UCSD-AML1 (cell line): ENCODE data around the gene G6PC3.
"Not testable (repeated sequence)": the region's sequence is repeated elsewhere in the genome, so short reads cannot be mapped to it uniquely, and the experiment has no call there.

Experiments used
- DNase-seq: peaks from one replicate; lab custom pipeline; 2025; ENCODE audit not compliant: unreplicated experiment; lab: John Stamatoyannopoulos, UW

G6PC3 gene

DNA sequence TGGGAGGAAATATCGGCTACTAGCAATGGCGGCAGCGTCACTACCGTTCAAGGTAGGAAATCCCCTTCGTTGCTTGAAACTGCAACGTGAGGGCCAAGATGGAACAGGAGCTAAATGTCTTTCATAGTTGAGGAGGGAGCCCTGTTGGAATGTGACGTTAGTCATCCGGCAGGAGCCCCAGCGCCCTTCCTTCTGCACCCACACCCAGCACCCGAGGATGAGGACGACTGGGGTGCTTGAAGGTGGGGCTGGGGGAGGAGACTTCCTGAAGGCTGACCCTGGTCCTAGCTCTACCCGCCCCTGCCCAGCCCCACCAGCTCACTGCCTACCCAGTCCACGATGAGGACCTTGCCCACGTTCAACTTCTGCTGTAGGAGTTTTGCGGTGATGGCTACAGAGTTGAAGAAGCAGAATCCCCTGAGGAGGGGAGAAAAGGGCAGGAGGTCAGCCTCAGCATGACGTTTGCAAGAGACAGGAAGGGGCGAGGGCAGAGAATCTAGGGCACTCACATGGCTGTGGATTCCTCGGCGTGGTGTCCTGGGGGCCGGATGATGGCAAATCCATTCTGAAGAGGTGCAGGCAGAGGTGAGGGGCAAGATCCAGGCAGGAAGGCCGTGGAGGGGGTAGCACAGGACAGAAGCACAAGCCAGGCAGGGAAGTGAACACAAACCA is 11.9 kb downstream of the G6PC3 start:
- no peak for DNase-seq

DNA sequence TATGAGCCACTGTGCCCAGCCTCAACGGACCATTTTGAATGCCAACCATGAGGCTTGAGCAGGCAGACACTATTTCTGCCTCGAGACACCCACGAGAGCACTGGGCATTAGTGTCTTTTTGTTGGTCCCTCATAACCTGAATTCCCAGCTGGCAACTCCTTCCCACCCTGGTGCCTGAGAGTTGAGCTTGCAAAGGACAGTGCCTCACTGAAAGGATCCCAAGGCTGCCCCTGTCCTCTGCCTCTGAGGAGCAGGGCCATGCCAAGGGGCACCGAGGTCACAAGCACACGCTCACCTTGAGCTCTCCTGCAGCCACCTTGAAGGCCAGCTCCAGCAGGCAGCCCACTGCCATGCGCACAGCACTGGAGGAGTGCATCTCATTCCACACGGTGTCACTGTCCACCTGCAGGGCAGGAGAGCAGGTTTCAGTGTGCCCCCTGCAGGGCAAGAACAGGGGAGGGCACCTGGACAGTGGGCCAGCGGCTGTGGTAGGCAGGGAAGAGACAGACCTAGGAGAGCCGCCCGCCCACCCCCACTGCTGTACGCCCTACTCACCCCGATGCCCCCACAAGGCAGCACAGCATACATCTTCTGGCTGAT is 12.8 kb downstream of the G6PC3 start:
- peak; percentile 24 for DNase-seq

- peak; percentile 25 for DNase-seq
Measured at GRCh38 chr17:44084131-44084538, 13.6 kb downstream of the G6PC3 start.

- no peak for DNase-seq
Measured at GRCh38 chr17:44084921-44085320, 14.4 kb downstream of the G6PC3 start.

- no peak for DNase-seq
Measured at GRCh38 chr17:44085908-44086307, 15.4 kb downstream of the G6PC3 start.

GRCh38 chr17:44086364-44087311 is 16.1 kb downstream of the G6PC3 start:
- no peak for DNase-seq

DNA sequence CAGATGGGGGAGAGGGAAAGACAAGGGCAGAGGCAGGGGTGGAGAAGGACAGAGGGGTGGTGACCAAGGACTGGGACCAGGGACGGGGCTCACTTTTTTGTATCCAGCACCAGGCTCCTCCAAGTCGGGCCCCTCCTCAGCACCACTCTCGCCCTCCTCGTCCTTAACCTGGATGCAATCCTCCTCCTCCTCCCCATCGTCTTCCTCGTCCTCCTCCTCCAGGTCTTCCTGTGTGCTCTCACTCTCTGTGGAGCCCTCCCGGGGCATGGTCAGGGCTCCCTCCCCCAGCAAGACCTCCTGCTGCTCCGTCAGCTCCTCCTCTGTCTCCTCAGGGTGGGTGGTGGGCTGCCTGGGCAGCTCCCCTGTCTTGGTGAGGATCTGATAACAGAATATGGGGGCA is 16.8 kb downstream of the G6PC3 start:
- no peak for DNase-seq

DNA sequence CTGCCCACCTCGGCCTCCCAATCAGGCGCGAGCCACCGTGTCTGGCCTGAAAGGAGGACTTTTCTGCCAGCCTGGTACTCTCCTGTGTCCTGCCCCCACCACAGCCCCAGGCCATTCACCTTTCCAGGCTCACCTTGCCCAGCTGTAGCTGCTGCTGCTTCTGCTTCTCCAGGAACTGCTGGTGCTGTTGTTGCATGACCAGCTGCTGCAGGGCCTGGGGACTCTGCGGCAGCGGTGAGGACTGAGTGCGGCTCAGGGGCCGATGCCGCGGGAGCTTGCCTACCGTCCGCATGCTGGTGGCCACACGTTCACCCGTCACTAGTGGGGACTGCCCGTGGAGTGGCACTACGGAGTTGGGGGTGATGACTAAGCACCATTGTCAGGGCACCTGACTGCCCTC is 17.7 kb downstream of the G6PC3 start:
- DNase-seq: no peak

- DNase-seq: no peak
Measured at GRCh38 chr17:44091200-44091997, 20.9 kb downstream of the G6PC3 start.

DNA sequence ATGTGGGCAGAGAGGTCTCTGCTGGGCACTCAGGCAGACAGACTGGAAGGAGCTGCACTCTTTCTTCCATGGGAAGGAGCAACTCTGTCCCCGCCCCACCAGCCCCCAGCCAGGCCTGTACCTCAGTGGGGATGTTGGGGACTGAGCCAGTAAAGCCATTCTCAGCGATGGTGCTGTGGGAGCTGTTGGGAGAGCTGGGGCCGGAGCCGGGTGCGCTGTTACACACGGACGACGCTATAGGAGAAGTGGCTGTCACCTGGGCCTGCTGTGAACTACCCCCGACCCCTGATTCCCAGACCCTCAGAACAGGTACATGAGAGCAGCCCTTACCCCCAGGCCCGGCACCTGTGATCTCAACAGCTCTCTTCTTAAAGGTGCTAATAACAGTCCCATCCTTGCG is 21.5 kb downstream of the G6PC3 start:
- no peak for DNase-seq

- no peak for DNase-seq
Measured at GRCh38 chr17:44093231-44093900, 22.8 kb downstream of the G6PC3 start.

DNA sequence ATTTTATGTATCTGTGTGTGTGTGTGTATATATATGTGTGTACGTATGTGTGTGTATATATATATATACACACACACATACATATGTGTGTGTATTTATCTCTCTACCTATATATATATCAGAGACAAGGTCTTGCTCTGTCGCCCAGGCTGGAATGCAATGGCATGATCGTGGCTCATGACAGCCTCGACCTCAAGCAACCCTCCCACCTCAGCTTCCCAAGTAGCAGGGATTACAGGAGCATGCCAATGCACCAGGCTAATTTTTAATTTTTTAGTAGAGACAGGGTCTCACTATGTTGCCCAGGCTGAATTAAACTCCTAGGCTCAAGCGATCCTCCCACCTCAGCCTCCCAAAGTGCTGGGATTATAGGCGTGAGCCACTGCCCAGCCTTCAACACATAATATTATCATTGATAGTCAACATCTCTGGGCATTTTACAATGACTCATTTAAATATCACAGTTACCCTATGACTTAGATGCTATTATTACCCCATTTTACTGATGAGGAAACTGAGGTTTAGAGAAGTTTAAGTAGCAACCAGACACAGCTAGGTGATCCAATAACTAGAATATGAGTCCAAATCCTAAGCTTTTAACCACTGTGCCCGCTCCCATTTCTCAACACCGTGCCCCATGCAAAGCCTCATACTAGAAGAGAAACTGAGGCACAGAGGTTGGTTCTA is 24.3 kb downstream of the G6PC3 start:
- DNase-seq: no peak

GRCh38 chr17:44095388-44095646 is 24.8 kb downstream of the G6PC3 start:
- DNase-seq: no peak

DNA sequence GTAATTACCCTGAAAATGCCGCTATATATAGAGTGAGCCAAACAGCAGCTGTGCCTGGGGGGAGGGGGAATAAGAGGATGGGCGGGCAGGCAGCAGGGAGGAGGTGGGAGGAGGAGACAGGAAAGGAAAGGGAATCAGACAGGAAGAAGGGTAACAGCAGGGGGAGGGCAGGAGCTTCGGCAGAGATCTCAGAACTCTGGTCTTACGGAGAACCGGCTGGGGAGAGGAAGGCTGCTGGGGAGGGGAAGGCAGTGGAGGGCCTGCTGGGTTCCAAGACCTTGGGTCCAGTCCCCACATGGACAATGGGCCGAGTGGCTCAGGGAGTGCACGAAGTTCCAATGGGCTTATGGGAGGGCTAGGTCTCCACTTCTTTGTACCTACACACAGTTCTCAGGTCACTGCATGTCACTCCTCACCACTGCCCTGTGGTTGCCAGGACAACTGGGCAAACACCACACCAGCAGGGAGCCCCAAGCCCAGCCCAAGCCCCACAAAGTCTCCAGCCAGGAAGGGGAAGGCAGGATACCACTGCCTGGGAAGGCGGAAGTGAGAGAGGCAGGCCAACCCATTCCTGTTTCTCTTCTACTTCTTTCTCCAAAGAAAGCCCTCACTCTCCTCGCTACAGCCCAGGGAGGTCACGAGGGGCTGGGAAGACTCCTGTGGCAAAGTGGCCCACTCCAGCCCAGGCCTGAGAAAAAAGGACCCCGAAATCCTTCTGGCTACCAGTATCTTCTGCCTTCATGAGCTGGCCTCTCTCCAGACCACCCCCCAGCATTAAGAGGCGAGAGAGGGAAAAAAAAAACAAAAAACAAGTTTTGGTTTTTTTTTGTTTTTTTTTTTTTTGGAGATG is 25.3 kb downstream of the G6PC3 start:
- peak; percentile 92 for DNase-seq

DNA sequence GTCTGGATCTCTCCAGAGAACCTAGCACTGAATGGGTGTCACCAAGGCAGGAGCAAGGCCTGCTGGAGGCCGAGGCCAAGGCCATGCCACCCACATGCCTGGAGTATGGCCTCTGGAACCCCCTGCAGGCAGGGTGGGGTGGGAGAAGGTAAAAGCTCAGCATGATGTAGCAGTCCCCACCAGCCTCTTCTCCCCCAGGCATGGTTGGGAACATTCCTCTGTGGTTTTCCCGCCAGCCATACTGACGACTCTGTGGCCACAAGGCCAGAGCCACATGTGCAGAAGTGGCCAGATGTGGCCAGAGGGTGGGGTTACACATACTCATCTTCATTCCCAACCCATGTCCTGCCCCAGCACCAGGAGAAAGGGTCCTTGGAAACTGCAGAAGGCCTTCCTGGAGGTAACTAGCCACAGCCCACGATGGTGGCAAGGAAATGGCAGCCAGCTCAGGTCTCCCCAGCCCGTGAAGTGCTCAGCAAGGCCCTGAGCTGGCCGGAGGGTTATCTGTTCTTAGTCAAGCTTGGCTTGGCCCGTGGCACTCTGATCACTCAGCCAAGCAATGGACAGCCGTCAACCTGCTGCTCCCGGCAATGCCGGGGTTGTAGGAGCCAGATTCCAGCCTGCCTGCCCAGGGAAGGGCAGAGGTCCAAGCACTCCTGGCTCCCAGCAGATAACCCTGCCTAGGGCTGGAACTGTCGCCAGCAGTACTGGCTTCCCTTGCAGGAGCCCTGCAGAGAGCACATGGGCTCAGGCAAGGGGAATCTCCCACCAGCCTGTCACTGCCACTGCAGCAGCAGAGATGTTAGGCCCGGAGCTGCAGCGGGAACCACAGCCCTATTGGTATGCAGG is 26.8 kb downstream of the G6PC3 start:
- peak; percentile 47 for DNase-seq

DNA sequence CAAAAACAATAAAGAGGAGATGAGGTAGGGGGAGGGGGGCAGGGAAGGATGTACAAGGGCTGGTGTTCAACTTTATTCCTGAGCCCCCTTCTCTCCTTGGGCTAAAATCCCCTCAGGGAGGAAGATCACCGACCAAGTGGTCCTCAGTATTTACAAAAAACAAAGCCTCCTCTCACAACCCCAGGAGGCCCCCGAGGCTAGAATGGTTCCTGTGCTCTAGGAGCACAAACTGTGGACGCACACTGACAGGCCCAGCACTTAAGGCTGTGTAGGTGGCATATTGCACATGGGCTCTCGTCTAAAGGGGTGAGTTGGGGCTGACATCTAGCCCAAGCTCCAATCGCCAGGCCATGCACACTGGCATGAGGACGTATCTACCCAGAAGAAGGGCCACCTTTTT is 31.3 kb downstream of the G6PC3 start:
- DNase-seq: not testable (repeated sequence)

DNA sequence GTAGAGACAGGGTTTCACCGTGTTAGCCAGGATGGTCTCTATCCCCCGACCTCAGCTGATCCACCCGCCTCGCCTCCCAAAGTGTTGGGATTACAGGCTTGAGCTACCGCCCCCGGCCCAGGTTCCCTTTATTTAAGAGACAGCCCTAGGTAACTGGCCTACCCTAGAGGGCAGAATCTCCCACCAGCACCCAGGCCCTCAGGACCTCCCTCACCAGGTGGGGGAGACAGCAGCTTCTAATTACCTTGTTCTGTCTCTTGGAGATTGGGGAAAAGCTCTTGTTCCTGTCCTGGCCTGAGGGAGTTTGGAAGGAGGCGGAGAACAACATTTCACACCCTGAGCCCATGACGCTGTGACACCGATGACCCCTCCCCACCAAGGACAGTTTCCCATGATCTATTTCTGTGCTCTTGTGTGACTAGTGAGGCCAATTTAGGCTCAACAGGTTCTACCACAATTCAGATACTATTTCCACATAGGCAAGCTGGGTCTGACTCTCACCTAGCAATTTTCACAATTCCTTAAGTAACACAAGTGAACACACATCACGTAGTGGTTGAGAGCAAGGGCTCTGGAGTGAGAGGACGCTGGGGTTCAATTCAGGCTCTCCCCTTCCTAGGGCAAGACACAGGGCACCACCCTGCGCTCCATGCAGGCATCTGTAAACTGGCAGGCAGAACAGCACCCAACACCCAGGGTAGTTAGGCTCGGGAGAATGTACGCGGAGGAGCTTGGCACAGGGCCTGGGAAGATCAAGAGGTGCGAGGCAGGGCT is 32.5 kb downstream of the G6PC3 start:
- DNase-seq: no peak

GRCh38 chr17:44105483-44105882 is 34.9 kb downstream of the G6PC3 start:
- DNase-seq: no peak
